NCI-H1694 (cell line): Measurements from ENCODE around the gene VPS37C.
"Not testable (repeated sequence)": the region's sequence is repeated elsewhere in the genome, so short reads cannot be mapped to it uniquely, and the experiment has no call there.

ENCODE experiments used
- DNase-seq: peaks from one replicate; lab custom pipeline; 2025; lab: John Stamatoyannopoulos, UW

The VPS37C gene

GRCh38 chr11:61117168-61117520 lies 44.1 kb downstream of the VPS37C start:
- DNase-seq = no peak

GRCh38 chr11:61116426-61117167 lies 44.6 kb downstream of the VPS37C start:
- no peak for DNase-seq

GRCh38 chr11:61115498-61116224 lies 45.6 kb downstream of the VPS37C start:
- no peak for DNase-seq

- no peak for DNase-seq
Observed at GRCh38 chr11:61114913-61115312, 46.3 kb downstream of the VPS37C start.

- DNase-seq = no peak
Observed at GRCh38 chr11:61113201-61113600, 48.0 kb downstream of the VPS37C start.

- DNase-seq = no peak
Observed at GRCh38 chr11:61112575-61112974, 48.7 kb downstream of the VPS37C start.

GRCh38 chr11:61111786-61112517 lies 49.3 kb downstream of the VPS37C start:
- DNase-seq = no peak

GRCh38 chr11:61111050-61111435 lies 50.2 kb downstream of the VPS37C start:
- DNase-seq = no peak

- no peak for DNase-seq
Observed at GRCh38 chr11:61110255-61111049, 50.8 kb downstream of the VPS37C start.

GRCh38 chr11:61109671-61110070 lies 51.6 kb downstream of the VPS37C start:
- no peak for DNase-seq

GRCh38 chr11:61108847-61109585 lies 52.2 kb downstream of the VPS37C start:
- no peak for DNase-seq

- DNase-seq = no peak
Observed at GRCh38 chr11:61107888-61108287, 53.3 kb downstream of the VPS37C start.

- DNase-seq = no peak
Observed at GRCh38 chr11:61106894-61107470, 54.2 kb downstream of the VPS37C start.

GRCh38 chr11:61106296-61106695 lies 54.9 kb downstream of the VPS37C start:
- no peak for DNase-seq

GRCh38 chr11:61104963-61105362 lies 56.3 kb downstream of the VPS37C start:
- no peak for DNase-seq

- DNase-seq = no peak
Observed at GRCh38 chr11:61103851-61104423, 57.3 kb downstream of the VPS37C start.

GRCh38 chr11:61102667-61103571 lies 58.3 kb downstream of the VPS37C start:
- DNase-seq = no peak

GRCh38 chr11:61098778-61099177 lies 62.4 kb downstream of the VPS37C start:
- DNase-seq = no peak

GRCh38 chr11:61098261-61098660 lies 63.0 kb downstream of the VPS37C start:
- DNase-seq = not testable (repeated sequence)

GRCh38 chr11:61095021-61095420 lies 66.2 kb downstream of the VPS37C start:
- no peak for DNase-seq
